ENCODE results near the gene ELFN2. TPM values are rescaled to one million over a fixed set of nuclear protein-coding genes. Genes with fewer than 3 reads are reported as not detected.

Gene ELFN2
- total and polyA plus RNA-seq, 4 donors: 0.07 to 0.19 (median 0.08) TPM; not detected in 1

DNA sequence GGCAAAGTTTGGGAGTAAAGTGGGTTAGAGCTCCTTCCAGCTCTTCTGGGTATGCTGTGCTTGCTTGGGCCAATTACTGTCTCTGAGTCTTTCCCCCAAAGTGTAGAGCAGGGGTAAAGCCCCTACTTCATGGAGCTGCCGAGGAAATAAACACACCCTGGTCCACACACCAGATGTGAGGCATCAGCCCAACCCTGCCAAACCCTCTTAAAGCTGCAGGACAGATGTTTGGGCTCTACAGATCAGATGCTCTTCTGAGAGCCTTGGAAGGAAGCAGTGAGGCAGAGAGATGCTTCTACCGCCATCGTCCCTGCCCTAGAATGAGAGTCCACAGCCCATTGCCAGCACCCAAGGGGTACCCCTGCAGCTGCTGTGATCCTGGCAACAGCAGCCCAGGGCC lies 64.7 kb downstream of the ELFN2 start:
- no peak overlapping the region for H3K9ac ChIP-seq (ENCODE audit: low read depth in 1 of 2, low read length in 2 of 2)
- H3K36me3 ChIP-seq (ENCODE audit: control insufficient read depth in 4 of 4, insufficient read depth in 3 of 4, low read depth in 1 of 4, low read length in 3 of 4): no peaks in the 10 kb centered on the region
- H3K4me1 ChIP-seq (ENCODE audit: control insufficient read depth in 4 of 4, insufficient read depth in 4 of 4, low read length in 3 of 4): no peaks in the 10 kb centered on the region
- no peak overlapping the region for H3K27ac ChIP-seq (ENCODE audit: low read depth in 1 of 2, low read length in 2 of 2)
- H3K9me3 ChIP-seq (ENCODE audit: control insufficient read depth in 4 of 4, low read length in 3 of 4): no peaks in the 10 kb centered on the region
- no peak for DNase-seq (ENCODE audit: low spot score)
- no peak overlapping the region for H3K4me3 ChIP-seq (ENCODE audit: low read depth in 1 of 3, low read length in 3 of 3)
- TF ChIP-seq SP1 (IDR thresholded peaks at IDR 0.05): no peak
- TF ChIP-seq HNF4A (conservative IDR thresholded peaks at IDR 0.05): no peak
- TF ChIP-seq TAF1 (conservative IDR thresholded peaks at IDR 0.05): no peak
- no peak for TF ChIP-seq JUND (IDR thresholded peaks at IDR 0.05)
- TF ChIP-seq, protein P1, sequence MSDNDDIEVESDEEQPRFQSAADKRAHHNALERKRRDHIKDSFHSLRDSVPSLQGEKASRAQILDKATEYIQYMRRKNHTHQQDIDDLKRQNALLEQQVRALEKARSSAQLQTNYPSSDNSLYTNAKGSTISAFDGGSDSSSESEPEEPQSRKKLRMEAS (IDR thresholded peaks at IDR 0.05): no peak
- TF ChIP-seq EGR1 (IDR thresholded peaks at IDR 0.05; ENCODE audit: low read depth in 2 of 2): no peak
- TF ChIP-seq FOXA2 (IDR thresholded peaks at IDR 0.05): no peak
- TF ChIP-seq, protein P2, sequence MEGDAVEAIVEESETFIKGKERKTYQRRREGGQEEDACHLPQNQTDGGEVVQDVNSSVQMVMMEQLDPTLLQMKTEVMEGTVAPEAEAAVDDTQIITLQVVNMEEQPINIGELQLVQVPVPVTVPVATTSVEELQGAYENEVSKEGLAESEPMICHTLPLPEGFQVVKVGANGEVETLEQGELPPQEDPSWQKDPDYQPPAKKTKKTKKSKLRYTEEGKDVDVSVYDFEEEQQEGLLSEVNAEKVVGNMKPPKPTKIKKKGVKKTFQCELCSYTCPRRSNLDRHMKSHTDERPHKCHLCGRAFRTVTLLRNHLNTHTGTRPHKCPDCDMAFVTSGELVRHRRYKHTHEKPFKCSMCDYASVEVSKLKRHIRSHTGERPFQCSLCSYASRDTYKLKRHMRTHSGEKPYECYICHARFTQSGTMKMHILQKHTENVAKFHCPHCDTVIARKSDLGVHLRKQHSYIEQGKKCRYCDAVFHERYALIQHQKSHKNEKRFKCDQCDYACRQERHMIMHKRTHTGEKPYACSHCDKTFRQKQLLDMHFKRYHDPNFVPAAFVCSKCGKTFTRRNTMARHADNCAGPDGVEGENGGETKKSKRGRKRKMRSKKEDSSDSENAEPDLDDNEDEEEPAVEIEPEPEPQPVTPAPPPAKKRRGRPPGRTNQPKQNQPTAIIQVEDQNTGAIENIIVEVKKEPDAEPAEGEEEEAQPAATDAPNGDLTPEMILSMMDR (IDR thresholded peaks at IDR 0.05; ENCODE audit: low read depth, low read length, missing input control): no peak
- TF ChIP-seq FOXA1 (IDR thresholded peaks at IDR 0.05): no peak
- TF ChIP-seq, protein P3, sequence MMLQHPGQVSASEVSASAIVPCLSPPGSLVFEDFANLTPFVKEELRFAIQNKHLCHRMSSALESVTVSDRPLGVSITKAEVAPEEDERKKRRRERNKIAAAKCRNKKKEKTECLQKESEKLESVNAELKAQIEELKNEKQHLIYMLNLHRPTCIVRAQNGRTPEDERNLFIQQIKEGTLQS (IDR thresholded peaks at IDR 0.05): no peak
- no peak for TF ChIP-seq RXRA (IDR thresholded peaks at IDR 0.05)
- no peak for TF ChIP-seq RAD21 (IDR thresholded peaks at IDR 0.05)
- peaks cover 0 to 3% (median 0%) of the 10 kb centered on the region in 4 donors for H3K27me3 ChIP-seq (ENCODE audit: control insufficient read depth in 4 of 4, insufficient read depth in 4 of 4, low read length in 3 of 4)
- 82% methylated on average over 3 of the region's 3 CpGs for WGBS

DNA sequence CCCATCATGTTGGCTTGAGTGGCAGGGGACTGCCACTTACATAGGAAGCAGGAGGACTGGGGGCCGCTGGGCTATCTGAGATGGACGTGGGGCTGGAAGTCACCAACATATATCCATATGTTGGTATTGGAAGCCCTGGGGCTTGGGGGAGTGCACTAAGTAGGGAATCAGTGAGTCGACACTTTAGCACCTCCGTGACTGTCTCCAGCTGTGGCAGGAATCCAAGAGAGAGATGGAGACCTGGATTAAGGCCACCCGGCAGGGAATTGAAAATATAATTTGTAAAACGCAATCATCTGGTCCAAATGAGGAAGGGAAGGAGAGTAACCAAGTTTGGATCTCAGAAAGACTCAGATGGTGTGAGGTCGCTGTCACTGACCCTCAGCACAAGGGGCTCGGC lies 68.4 kb downstream of the ELFN2 start:
- no peak overlapping the region for H3K4me3 ChIP-seq (ENCODE audit: low read depth in 1 of 3, low read length in 3 of 3)
- WGBS: 78% methylated on average over 8 of the region's 8 CpGs
- H3K27me3 ChIP-seq (ENCODE audit: control insufficient read depth in 4 of 4, insufficient read depth in 4 of 4, low read length in 3 of 4): peaks cover 0 to 3% (median 0%) of the 10 kb centered on the region in 4 donors
- H3K9ac ChIP-seq (ENCODE audit: low read depth in 1 of 2, low read length in 2 of 2): no peak overlapping the region
- no peaks in the 10 kb centered on the region for H3K36me3 ChIP-seq (ENCODE audit: control insufficient read depth in 4 of 4, insufficient read depth in 3 of 4, low read depth in 1 of 4, low read length in 3 of 4)
- no peaks in the 10 kb centered on the region for H3K4me1 ChIP-seq (ENCODE audit: control insufficient read depth in 4 of 4, insufficient read depth in 4 of 4, low read length in 3 of 4)
- no peak for DNase-seq (ENCODE audit: low spot score)
- H3K9me3 ChIP-seq (ENCODE audit: control insufficient read depth in 4 of 4, low read length in 3 of 4): no peaks in the 10 kb centered on the region
- no peak overlapping the region for H3K27ac ChIP-seq (ENCODE audit: low read depth in 1 of 2, low read length in 2 of 2)
- TF ChIP-seq RXRA (IDR thresholded peaks at IDR 0.05): no peak
- TF ChIP-seq GABPA (IDR thresholded peaks at IDR 0.05 in 1 of 2, conservative IDR thresholded peaks at IDR 0.05 in 1 of 2): no peak
- TF ChIP-seq, protein P4, sequence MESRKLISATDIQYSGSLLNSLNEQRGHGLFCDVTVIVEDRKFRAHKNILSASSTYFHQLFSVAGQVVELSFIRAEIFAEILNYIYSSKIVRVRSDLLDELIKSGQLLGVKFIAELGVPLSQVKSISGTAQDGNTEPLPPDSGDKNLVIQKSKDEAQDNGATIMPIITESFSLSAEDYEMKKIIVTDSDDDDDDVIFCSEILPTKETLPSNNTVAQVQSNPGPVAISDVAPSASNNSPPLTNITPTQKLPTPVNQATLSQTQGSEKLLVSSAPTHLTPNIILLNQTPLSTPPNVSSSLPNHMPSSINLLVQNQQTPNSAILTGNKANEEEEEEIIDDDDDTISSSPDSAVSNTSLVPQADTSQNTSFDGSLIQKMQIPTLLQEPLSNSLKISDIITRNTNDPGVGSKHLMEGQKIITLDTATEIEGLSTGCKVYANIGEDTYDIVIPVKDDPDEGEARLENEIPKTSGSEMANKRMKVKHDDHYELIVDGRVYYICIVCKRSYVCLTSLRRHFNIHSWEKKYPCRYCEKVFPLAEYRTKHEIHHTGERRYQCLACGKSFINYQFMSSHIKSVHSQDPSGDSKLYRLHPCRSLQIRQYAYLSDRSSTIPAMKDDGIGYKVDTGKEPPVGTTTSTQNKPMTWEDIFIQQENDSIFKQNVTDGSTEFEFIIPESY (IDR thresholded peaks at IDR 0.05): no peak
- TF ChIP-seq, protein P3 (IDR thresholded peaks at IDR 0.05): no peak
- TF ChIP-seq HNF4G (IDR thresholded peaks at IDR 0.05): no peak
- no peak for TF ChIP-seq HNF4A (conservative IDR thresholded peaks at IDR 0.05)
- no peak for TF ChIP-seq SP1 (IDR thresholded peaks at IDR 0.05)
- no peak for TF ChIP-seq FOXA1 (IDR thresholded peaks at IDR 0.05)
- TF ChIP-seq FOXA2 (IDR thresholded peaks at IDR 0.05): no peak
- TF ChIP-seq, protein P1 (IDR thresholded peaks at IDR 0.05): no peak
- no peak for TF ChIP-seq TAF1 (conservative IDR thresholded peaks at IDR 0.05)
- TF ChIP-seq, protein P2 (IDR thresholded peaks at IDR 0.05; ENCODE audit: low read depth, low read length, missing input control): no peak

All from liver (tissue), 9 donors.